ENCODE measurements around the gene CDKN3. TPM values are rescaled to one million over a fixed set of nuclear protein-coding genes. Genes with fewer than 3 reads are reported as not detected.
"Not testable (repeated sequence)": the region's sequence is repeated elsewhere in the genome, so short reads cannot be mapped to it uniquely, and the experiment has no call there.

The CDKN3 gene
- total RNA-seq, 2 donors from 2014 or later, result 1.4 to 3.4 TPM

- intact Hi-C loops (cut with DNase I), result no loop called here
- DNase-seq (ENCODE audit: low spot score), result no peak
Observed at GRCh38 chr14:54444681-54445080, 47.9 kb downstream of the CDKN3 start.

DNA sequence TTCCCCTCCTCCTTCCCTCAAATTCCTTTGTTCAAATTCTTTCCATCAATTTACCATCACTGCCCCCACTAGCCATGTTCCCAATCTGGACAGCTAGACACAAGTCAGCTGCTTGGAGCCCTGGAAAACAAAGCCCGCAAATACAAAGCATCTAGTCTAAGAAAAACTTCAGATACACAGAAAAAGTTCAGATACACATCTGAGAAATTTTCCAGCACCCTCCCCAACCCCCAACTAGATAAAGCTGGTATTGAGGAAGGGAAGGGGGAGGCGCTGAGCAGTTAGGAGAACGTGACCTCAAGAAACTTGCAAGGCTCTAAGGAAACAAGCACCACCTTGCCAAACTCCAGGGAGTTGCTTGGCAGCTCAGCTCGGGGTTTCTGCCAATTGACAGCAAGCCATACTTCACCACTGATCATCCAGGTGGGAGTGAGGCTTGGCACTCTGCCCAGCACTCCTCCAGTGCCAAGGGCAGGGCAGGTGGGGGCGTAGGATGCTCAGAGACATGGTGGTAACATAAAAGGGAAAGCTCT, 49.4 kb downstream of the CDKN3 start:
- intact Hi-C loops (cut with DNase I), result no loop called here
- no peak for DNase-seq (ENCODE audit: low spot score)

DNA sequence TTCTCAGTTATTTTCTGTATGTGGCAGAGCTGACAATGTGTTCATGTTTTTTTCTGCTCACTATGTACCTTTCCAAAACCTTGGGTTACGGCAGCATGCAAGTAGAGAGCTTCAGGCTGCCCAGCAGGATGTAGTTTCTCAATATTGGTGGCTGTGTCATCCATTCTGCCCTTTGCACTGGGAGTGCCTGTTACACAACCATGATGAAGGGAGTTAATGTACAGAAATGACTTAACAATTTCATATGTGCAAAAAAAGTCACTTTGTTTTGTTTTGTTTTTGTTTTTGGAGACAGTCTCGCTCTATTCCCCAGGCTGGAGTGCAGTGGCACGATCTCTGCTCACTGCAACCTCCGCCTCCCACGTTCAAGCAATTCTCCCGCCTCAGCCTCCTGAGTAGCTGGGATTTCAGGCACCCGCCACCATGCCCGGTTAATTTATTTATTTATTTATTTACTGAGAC, 50.5 kb downstream of the CDKN3 start:
- intact Hi-C loops (cut with DNase I), result no loop called here
- no peak for DNase-seq (ENCODE audit: low spot score)

- DNase-seq (ENCODE audit: low spot score), result no peak
- intact Hi-C loops (cut with DNase I), result no loop called here
Observed at GRCh38 chr14:54450535-54450934, 53.7 kb downstream of the CDKN3 start.

GRCh38 chr14:54451121-54451601, 54.4 kb downstream of the CDKN3 start:
- no peak for DNase-seq (ENCODE audit: low spot score)
- intact Hi-C loops (cut with DNase I), result no loop called here

GRCh38 chr14:54451961-54452360, 55.2 kb downstream of the CDKN3 start:
- no peak for DNase-seq (ENCODE audit: low spot score)
- intact Hi-C loops (cut with DNase I), result no loop called here

- intact Hi-C loops (cut with DNase I), result no loop called here
- no peak for DNase-seq (ENCODE audit: low spot score)
Observed at GRCh38 chr14:54453252-54453651, 56.4 kb downstream of the CDKN3 start.

GRCh38 chr14:54453990-54454389, 57.2 kb downstream of the CDKN3 start:
- DNase-seq (ENCODE audit: low spot score); intact Hi-C loops (cut with DNase I): not testable (repeated sequence)

DNA sequence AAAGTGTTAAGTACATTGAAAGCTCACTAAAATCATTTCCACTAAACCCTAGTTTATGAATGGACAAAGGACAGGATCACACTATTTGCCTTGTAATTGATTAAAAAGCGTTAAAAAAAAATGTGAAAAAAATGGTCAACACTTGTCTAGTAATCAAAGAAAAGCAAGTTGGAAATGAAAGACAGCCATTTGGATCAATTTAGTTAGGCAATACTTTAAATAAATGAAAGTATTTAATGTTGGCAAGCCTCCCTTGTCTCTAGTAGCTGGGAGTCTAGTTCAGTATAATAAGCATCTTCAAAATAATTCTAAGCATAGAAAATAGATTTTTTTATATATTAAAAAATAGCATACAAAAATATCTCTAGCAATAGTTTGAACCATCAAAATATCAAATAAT, 58.6 kb downstream of the CDKN3 start:
- DNase-seq (ENCODE audit: low spot score), result no peak
- intact Hi-C loops (cut with DNase I), result no loop called here

GRCh38 chr14:54456820-54457608, 60.2 kb downstream of the CDKN3 start:
- DNase-seq (ENCODE audit: low spot score); intact Hi-C loops (cut with DNase I): not testable (repeated sequence)

DNA sequence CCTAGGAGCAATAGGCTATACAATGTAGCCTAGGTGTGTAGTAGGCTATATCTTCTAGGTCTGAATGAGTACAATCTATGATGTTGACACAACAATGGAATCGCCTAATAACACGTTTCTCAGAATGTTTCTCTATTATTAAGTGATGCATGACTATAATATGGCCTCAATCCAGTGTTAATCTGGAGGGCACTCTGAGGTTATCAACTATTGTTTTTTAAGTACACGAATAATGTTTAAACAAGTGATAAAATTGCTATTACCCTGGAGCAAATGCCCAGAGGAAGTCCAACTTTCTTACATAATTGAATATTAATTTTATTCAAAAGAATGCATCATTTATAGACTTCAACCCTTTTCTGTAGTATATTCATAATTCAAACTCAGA, 60.8 kb downstream of the CDKN3 start:
- no peak for DNase-seq (ENCODE audit: low spot score)
- intact Hi-C loops (cut with DNase I), result no loop called here

DNA sequence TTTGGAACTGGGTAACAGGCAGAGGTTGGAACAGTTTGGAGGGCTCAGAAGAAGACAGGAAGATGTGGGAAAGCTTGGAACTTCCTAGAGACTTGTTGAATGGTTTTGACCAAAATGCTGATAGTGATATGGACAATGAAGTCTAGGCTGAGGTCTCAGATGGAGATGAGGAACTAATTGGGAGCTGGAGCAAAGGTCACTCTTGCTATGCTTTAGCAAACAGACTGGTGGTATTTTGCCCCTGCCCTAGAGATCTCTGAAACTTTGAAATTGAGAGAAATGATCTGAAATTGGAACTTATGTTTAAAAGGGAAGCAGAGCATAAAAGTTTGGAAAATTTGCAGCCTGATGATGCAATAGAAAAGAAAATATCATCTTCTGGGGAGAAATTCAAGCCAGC, 61.7 kb downstream of the CDKN3 start:
- DNase-seq (ENCODE audit: low spot score); intact Hi-C loops (cut with DNase I): not testable (repeated sequence)

DNA sequence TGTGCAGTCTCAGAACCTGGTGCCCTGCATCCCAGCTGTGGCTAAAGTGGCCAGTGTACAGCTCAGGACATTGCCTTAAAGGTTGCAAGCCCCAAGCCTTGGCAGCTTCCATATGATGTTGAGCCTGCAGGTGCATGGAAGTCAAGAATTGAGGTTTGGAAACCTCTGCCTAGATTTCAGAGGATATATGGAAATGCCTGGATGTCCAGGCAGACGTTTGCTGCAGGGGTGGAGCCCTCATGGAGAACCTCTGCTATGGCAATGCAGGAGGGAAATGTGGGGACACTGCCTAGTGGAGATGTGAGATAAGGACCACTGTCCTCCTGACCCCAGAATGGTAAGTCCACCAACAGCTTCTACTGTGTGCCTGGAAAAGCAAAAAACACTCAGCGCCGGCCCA, 62.3 kb downstream of the CDKN3 start:
- no peak for DNase-seq (ENCODE audit: low spot score)
- intact Hi-C loops (cut with DNase I), result no loop called here

DNA sequence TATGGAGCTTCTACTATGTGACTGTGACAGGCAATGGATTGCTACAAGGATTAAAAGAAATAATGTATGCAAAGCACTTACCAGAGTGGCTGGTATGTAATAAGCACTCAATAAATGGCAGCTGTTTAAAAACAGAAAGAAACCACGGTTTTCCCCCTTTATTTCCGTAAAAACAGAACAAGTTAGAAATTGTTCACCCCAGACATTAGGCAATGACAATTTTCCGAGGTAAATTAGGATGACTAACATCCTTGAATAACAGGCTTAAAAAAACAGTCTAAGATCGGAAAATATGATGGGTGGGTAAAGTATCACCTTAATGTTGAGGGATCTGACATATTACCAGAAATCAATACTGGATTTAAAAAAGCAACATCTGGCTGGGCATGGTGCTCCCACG, 65.2 kb downstream of the CDKN3 start:
- no peak for DNase-seq (ENCODE audit: low spot score)
- intact Hi-C loops (cut with DNase I), result no loop called here

- intact Hi-C loops (cut with DNase I), result no loop called here
- DNase-seq (ENCODE audit: low spot score), result no peak
Observed at GRCh38 chr14:54465654-54466053, 68.8 kb downstream of the CDKN3 start.

DNA sequence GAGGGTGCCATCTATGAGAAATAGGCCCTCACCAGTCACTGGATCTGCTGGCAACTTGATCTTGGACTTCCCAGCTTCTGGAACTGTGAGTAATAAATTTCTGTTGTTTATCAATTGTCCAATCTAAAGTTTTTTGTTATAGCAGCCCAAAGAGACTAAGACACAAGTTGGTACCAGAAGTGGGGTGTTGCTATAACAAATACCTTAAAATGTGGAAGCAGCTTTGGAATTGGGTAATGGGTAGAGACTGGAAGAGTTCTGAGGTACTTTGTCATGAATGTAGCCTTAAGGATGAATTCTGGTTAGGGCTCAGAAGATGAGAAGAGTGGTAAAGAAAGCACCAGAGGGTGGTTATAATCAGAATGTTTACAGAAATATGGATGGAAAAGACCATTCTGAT, 70.5 kb downstream of the CDKN3 start:
- intact Hi-C loops (cut with DNase I), result no loop called here
- no peak for DNase-seq (ENCODE audit: low spot score)

Other genes with a start within 250 kb of the CDKN3 start
- 100 to 1,000 TPM; 104 to 110 TPM for gene CNIH1, start 44.4 kb downstream of the CDKN3 start, total RNA-seq
- gene GMFB, start 92.0 kb downstream of the CDKN3 start, total RNA-seq, result 10 to 100 TPM; 60.0 to 60.8 TPM
- 10 to 100 TPM; 27.5 to 32.6 TPM for gene CGRRF1, start 112.9 kb downstream of the CDKN3 start, total RNA-seq
- gene SAMD4A, start 170.1 kb downstream of the CDKN3 start, total RNA-seq, result 100 to 1,000 TPM in 1 of 2 donors, 10 to 100 TPM in 1; 80.4 to 236 TPM

All from posterior vena cava (tissue), 2 donors.